Thyroid gland (tissue), 4 donors: ENCODE data around the gene POLR3GL. TPM values are rescaled to one million over a fixed set of nuclear protein-coding genes. Genes with fewer than 3 reads are reported as not detected.

Experiments
- DNase-seq, 2 donors: peaks; one replicate each; pipeline ENCODE4 v3.0.0-alpha.2; 2019
- H3K27ac ChIP-seq, 3 donors: fragments of 200-600 bp; sonication (generic); 1 replicate in 2 of 3; 2 replicates in 1 of 3; pipeline ENCODE4 v1.5.1; 2016 to 2019; ENCODE audit warnings: mild to moderate bottlenecking in 1 of 3, moderate library complexity in 1 of 3
- H3K27me3 ChIP-seq: fragments of 200-600 bp; sonication (generic); one replicate; pipeline ENCODE4 v1.5.1; 2019
- H3K36me3 ChIP-seq, 2 donors: fragments of 200-600 bp; sonication (generic); one replicate each; pipeline ENCODE4 v1.5.1; 2016 to 2019
- H3K4me1 ChIP-seq, 2 donors: fragments of 200-600 bp; sonication (generic); one replicate each; pipeline ENCODE4 v1.5.1; 2017 to 2019
- H3K4me3 ChIP-seq, 3 donors: fragments of 200-600 bp; sonication (generic); replicated peaks in 1 of 3; 1 replicate in 2 of 3; 2 replicates in 1 of 3; pipeline ENCODE4 v1.5.1; 2016; ENCODE audit warnings: mild to moderate bottlenecking in 1 of 3
- H3K9me3 ChIP-seq: fragments of 200-600 bp; sonication (generic); one replicate; pipeline ENCODE4 v1.5.1; 2017
- POLR2A ChIP-seq, 2 donors: fragments of 450-650 bp; IDR thresholded peaks; one replicate each; pipeline ENCODE4 v1.6.1; 2017; ENCODE audit warnings: antibody characterized with exemption in 2 of 2, mild to moderate bottlenecking in 2 of 2, moderate library complexity in 1 of 2
- WGBS, 2 donors: methylation state at CpG; one replicate each; pipeline ENCODE4 v1.1.5; 2017; 5-methylcytosine and 5-hydroxymethylcytosine counted together
- intact Hi-C: fragments of 100-400 bp; cut with DNase I; formaldehyde crosslinking; loops from one replicate; pipeline ENCODE4 v1.15.1; 2023
- total RNA-seq, 4 donors: library from RNA; depleted of rRNA; stranded (reverse); fragments of >200 nt; gene quantifications; one replicate each; pipeline ENCODE4 v1.2.3, GENCODE V29; 2016
- TF ChIP-seq, protein P1 (sequence below), 6 experiments: fragments of 200-600 bp in 3 of 6; fragments of 450-650 bp in 3 of 6; sonication (generic) in 3 of 6; IDR thresholded peaks; one replicate each; pipeline ENCODE4 v1.5.1; 2016 to 2019; ENCODE audit warnings: antibody characterized with exemption in 6 of 6, mild to moderate bottlenecking in 2 of 6, inconsistent platforms in 1 of 6, moderate library complexity in 1 of 6

Gene POLR3GL
- total RNA-seq, 4 donors from 2014 or later, result 12.5 to 36.4 (median 22.7) TPM

DNA sequence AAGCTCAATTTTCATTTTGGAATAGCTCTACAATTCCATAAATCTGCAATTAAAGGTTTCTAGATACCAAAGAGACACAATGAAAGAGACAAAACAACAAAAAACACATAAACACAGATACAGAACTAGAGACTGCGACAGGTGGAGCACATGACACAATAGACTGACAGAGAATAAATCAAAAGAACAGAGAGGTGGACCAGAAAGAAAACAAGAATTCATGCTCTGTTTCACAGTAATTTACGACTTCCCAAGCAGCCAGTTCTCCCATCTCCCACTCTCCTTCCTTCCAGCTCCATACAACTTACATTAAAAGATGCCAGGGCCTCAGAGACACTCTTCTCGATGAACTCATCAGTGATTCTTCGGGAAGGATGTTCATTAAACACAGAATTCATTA is 22.1 kb upstream of the POLR3GL start:
- Histone ChIP-seq H3K27me3 (no peaks in the 10 kb centered on the region), H3K9me3 (no peaks in the 10 kb centered on the region), H3K27ac (no peak overlapping the region), H3K36me3 (peaks cover 0 to 4% of the 10 kb centered on the region in 2 donors), H3K4me3 (no peak overlapping the region), H3K4me1 (no peaks in the 10 kb centered on the region)
- intact Hi-C loops, result no loop called here
- no peak for DNase-seq
- 92 to 93% methylated on average over 4 of the region's 4 CpGs for WGBS, 2 donors
- no peak for TF ChIP-seq POLR2A (IDR thresholded peaks at IDR 0.05)
- TF ChIP-seq, protein P1, sequence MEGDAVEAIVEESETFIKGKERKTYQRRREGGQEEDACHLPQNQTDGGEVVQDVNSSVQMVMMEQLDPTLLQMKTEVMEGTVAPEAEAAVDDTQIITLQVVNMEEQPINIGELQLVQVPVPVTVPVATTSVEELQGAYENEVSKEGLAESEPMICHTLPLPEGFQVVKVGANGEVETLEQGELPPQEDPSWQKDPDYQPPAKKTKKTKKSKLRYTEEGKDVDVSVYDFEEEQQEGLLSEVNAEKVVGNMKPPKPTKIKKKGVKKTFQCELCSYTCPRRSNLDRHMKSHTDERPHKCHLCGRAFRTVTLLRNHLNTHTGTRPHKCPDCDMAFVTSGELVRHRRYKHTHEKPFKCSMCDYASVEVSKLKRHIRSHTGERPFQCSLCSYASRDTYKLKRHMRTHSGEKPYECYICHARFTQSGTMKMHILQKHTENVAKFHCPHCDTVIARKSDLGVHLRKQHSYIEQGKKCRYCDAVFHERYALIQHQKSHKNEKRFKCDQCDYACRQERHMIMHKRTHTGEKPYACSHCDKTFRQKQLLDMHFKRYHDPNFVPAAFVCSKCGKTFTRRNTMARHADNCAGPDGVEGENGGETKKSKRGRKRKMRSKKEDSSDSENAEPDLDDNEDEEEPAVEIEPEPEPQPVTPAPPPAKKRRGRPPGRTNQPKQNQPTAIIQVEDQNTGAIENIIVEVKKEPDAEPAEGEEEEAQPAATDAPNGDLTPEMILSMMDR (IDR thresholded peaks at IDR 0.05), result no peak

DNA sequence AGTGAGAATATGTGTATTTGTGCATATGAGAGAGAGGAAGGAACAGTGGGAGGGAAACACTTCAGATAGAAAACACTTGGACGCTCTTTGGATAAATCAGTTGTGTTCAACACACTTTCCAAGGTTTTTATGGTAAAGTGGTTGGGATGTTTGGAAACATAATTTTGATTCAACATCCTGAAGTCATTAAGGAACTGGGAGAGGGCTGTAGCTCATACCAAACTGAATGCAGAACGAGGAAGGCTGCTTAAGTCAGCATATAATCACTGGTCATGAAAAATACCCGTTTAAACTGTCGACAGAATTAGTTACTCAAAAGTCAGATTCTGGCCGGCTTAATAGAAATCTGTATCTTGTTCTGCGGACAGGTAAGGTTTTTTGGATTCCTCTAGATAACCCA is 21.6 kb upstream of the POLR3GL start:
- DNase-seq, result no peak
- no peak overlapping the region for H3K27ac ChIP-seq
- no peaks in the 10 kb centered on the region for H3K9me3 ChIP-seq
- TF ChIP-seq, protein P1 (IDR thresholded peaks at IDR 0.05), result no peak
- no peak for TF ChIP-seq POLR2A (IDR thresholded peaks at IDR 0.05)
- intact Hi-C loops, result no loop called here
- no peaks in the 10 kb centered on the region for H3K27me3 ChIP-seq
- 87 to 88% methylated on average over 6 of the region's 6 CpGs for WGBS, 2 donors
- peaks cover 0 to 4% of the 10 kb centered on the region in 2 donors for H3K36me3 ChIP-seq
- H3K4me1 ChIP-seq, result no peaks in the 10 kb centered on the region
- no peak overlapping the region for H3K4me3 ChIP-seq

DNA sequence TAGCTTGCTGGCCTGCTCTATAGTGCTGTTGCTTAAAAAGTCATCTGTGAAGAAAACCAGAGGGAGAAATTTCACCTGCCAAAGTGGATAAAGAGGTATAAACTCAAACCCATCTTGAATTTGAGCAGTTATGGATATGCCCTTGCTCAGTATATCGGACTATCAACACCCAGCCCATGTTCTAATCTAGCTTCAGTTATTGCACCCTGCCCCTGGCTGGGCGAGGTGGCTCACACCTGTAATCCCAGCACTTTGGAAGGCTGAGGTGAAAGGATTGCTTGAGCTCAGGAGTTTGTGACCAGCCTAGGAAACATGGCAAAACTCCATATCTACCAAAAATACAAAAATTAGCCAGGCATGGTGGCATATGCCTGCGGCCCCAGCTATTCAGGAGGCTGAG is 20.0 kb upstream of the POLR3GL start:
- 98 to 100% methylated on average over 3 of the region's 3 CpGs for WGBS, 2 donors
- no peak for DNase-seq
- Histone ChIP-seq H3K4me3 (no peak overlapping the region), H3K4me1 (no peaks in the 10 kb centered on the region), H3K9me3 (no peaks in the 10 kb centered on the region), H3K27ac (no peak overlapping the region), H3K36me3 (peaks cover 0 to 4% of the 10 kb centered on the region in 2 donors), H3K27me3 (no peaks in the 10 kb centered on the region)
- intact Hi-C loops, result no loop called here
- no peak for TF ChIP-seq POLR2A (IDR thresholded peaks at IDR 0.05)
- TF ChIP-seq, protein P1 (IDR thresholded peaks at IDR 0.05), result no peak

DNA sequence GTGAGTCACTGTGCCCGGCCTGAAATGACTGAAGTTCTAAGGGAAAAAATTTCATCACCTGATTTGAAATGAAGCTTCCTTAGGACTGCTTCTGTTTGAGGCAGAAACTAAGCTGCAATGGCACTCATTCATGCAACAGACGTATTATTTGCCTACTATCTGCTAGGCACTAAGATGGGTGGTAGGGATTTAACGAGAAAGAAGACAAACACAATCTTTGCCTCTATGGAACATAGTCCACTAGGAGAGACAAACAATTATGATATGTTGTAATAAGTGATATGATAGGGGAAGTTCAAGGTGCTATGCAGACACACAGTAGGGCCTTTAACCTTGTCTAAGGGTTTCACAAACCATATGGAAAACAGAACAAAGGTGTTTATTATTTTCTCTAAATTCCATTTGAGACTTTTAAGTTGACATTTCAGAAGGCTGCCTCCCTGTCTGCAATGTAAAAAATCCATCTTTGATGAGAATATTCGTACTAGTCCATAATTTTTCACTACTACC is 18.0 kb upstream of the POLR3GL start:
- WGBS, 2 donors, result 95 to 98% methylated on average over 4 of the region's 4 CpGs
- no peak for DNase-seq
- no peaks in the 10 kb centered on the region for H3K9me3 ChIP-seq
- intact Hi-C loops, result no loop called here
- TF ChIP-seq, protein P1 (IDR thresholded peaks at IDR 0.05), result no peak
- no peak for TF ChIP-seq POLR2A (IDR thresholded peaks at IDR 0.05)
- H3K27ac ChIP-seq, result no peak overlapping the region
- peaks cover 0 to 4% of the 10 kb centered on the region in 2 donors for H3K36me3 ChIP-seq
- H3K27me3 ChIP-seq, result no peaks in the 10 kb centered on the region
- no peak overlapping the region for H3K4me3 ChIP-seq
- peaks cover 0 to 6% of the 10 kb centered on the region in 2 donors for H3K4me1 ChIP-seq

DNA sequence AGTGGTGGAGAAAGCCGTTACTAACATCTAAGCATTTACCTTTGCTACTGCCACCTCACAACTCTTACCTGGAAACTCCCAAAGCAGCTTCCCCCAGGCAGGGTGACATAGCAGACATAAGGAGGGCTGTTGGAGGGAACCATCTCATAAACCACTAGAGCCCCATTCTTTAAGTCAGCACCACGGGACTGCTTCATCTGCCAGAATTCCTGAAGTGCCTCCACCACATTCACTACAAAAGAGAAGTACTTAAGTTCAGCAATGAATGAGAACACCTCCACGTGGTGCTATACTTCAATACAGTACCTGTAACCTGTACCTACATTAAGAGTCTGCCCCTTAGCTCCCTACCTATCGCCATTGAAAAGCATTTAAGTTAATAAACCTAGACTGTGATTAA is 16.9 kb upstream of the POLR3GL start:
- TF ChIP-seq, protein P1 (IDR thresholded peaks at IDR 0.05), result no peak
- no peak for TF ChIP-seq POLR2A (IDR thresholded peaks at IDR 0.05)

More for the DNA sequence above, 16.9 kb upstream of the POLR3GL start:
- peaks cover 0 to 6% of the 10 kb centered on the region in 2 donors for H3K4me1 ChIP-seq
- H3K36me3 ChIP-seq, result no peaks in the 10 kb centered on the region
- 65 to 73% methylated on average over 4 of the region's 4 CpGs for WGBS, 2 donors
- intact Hi-C loops, result no loop called here
- no peaks in the 10 kb centered on the region for H3K9me3 ChIP-seq
- H3K27ac ChIP-seq, result no peak overlapping the region
- no peaks in the 10 kb centered on the region for H3K27me3 ChIP-seq
- no peak for DNase-seq
- no peak overlapping the region for H3K4me3 ChIP-seq
